HAP-1 (cell line): ENCODE measurements around the gene EHBP1L1.
A peak's percentile ranks its signal among the peaks of the same experiment; 100 is the strongest.
"Not testable (repeated sequence)": the region's sequence is repeated elsewhere in the genome, so short reads cannot be mapped to it uniquely, and the experiment has no call there.

Source experiments
- DNase-seq, 2 experiments: peaks; one replicate each; pipeline ENCODE4 v3.0.0-alpha.2; 2016 to 2020; ENCODE audit warnings: low spot score in 2 of 2
- H3K27me3 ChIP-seq: fragments of 250-450 bp; sonication (Bioruptor Pico); 2 replicates; pipeline ENCODE4 v1.5.1; 2020; ENCODE audit warnings: low read depth, mild to moderate bottlenecking, moderate library complexity
- H3K36me3 ChIP-seq: fragments of 250-450 bp; sonication (Bioruptor Pico); replicated peaks from 2 replicates; pipeline ENCODE4 v1.5.1; 2020; ENCODE audit warnings: mild to moderate bottlenecking
- H3K4me1 ChIP-seq: fragments of 250-450 bp; sonication (Bioruptor Pico); 2 replicates; pipeline ENCODE4 v1.5.1; 2020; ENCODE audit warnings: mild to moderate bottlenecking
- H3K4me3 ChIP-seq: fragments of 250-450 bp; sonication (Bioruptor Pico); 2 replicates; pipeline ENCODE4 v1.5.1; 2020; ENCODE audit warnings: mild to moderate bottlenecking, moderate library complexity
- H3K9me3 ChIP-seq: fragments of 250-450 bp; sonication (Bioruptor Pico); 2 replicates; pipeline ENCODE4 v1.5.1; 2020; ENCODE audit warnings: mild to moderate bottlenecking, moderate library complexity
- in situ Hi-C: fragments of 300-500 bp; cut with MboI; formaldehyde crosslinking; loops from 3 replicates; pipeline ENCODE4 v1.14.3; 2020; ENCODE audit warnings: low sequenced_read_pairs, inconsistent platforms, mixed read lengths

The EHBP1L1 gene

DNA sequence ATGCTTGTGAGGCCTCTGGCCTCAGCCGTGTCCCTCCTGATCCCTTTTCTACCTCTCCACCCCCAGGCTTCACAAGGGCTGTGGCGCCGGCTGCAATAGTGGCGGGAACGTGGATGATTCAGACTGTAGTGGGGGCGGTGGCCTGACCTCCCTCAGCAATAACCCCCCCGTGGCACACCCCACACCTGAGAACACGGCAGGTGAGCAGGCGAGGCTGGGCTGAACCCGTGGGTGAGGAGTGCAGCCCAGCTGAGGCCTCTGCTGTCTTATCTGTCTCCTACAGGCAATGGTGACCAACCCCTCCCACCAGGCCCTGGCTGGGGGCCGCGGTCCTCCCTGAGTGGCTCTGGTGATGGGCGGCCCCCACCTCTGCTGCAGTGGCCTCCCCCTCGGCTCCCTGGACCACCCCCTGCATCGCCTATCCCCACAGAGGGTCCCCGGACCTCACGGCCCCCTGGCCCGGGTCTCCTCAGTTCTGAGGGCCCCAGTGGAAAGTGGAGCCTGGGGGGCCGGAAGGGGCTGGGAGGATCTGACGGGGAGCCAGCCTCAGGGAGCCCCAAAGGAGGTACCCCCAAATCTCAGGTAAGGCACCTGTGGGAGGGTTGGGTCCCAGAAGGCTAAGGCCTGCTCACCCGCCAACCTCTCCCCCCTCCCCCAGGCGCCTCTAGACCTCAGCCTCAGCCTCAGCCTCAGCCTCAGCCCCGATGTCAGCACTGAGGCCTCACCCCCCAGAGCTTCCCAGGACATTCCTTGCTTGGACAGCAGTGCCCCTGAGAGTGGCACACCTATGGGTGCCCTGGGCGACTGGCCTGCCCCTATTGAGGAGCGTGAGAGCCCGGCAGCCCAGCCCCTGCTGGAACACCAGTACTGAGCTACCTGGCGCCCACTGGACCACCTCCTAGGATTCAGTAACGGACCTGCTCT, 60.5 kb downstream of the EHBP1L1 start:
- Histone ChIP-seq H3K9me3 (no peaks in the 10 kb centered on the region), H3K4me1 (peaks cover 6% of the 10 kb centered on the region), H3K27me3 (no peaks in the 10 kb centered on the region), H3K4me3 (no peak overlapping the region), H3K36me3 (peaks cover 37% of the 10 kb centered on the region)
- in situ Hi-C loops: no loop called here
- DNase-seq: no peak

DNA sequence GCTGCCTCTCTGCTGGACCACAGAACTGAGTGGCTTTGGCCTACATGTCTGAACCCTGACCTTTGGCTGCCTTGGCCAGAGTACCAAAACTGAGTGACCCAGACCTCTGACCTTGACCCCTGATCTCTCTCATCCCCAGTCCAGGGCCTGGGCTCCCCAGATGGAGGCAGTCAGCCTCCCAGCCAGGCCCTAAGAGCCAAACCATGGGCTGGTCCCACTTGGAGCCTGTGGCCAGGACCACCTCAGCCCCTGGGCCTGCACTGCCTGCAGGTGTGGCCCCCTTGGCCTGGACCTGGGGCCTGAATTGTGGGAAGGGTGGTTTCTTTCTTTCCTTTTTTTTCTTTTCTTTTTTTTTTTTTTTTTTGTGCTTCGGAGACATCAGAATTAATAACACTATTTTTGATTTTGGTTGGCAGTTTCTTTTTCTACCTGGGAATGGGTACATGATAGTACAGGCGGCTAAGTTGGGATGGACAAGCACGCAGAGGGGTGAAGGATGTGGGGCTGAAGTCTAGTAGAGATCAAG, 61.2 kb downstream of the EHBP1L1 start:
- no peaks in the 10 kb centered on the region for H3K9me3 ChIP-seq
- DNase-seq: no peak
- H3K27me3 ChIP-seq: no peaks in the 10 kb centered on the region
- no peak overlapping the region; the same call in 1 of the 2 replicates for H3K4me3 ChIP-seq
- peaks cover 37% of the 10 kb centered on the region for H3K36me3 ChIP-seq
- peaks cover 6% of the 10 kb centered on the region for H3K4me1 ChIP-seq
- in situ Hi-C loops: no loop called here

DNA sequence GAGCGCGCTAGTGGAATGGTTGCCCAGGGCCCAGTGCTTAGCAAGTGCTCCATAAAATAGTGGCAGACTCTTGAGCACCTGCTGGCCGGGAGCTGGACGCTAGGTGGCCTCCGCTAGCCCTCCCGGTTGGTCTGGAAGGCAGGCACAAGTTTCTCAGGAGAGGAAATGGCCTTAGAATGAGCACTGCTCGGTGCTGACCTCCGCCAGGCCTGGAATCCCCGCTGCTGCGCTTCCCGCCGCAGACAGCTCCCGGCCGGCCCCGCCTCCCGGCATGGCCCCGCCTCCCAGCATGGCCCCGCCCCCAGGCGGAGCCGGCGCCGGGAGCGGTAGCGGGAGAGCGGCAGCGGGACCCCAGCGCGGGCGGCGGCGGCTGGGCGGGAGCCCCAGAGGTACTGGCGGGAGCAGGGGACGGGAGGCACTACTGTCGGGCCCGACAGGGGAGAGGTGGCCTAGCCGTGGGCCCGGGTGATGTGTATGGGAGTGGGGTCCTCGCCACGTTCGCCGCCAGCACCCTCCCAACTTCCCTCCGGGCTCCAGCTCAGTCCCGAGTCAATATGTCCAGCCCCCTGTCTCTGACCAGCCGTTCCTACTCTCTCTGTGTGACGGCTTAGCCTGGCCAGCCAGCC, 62.1 kb downstream of the EHBP1L1 start, which contains the start of gene SIPA1:
SIPA1 (plus strand) TSS at position 308 of the 626 bp plus-strand sequence. CDS start 2,821 bp downstream, outside the sequence.
- in situ Hi-C loops: no loop called here

DNA sequence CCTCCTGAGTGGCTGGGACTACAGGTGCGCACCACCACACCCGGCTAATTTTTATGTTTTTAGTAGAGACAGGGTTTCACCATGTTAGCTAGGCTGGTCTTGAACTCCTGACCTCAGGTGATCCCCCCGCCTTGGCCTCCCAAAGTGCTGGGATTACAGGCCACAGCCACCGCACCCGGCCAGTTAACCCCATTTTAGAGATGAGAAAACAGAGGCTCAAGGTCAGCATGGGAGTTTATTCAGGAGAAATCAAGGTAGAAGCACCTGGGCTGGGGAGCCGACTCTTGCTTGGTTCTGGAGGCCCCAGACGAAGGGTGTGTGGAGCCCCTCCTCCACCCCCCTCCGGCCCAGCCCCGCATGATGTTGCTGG, 63.4 kb downstream of the EHBP1L1 start:
- not testable (repeated sequence) for H3K4me3 ChIP-seq

More for the DNA sequence above, 62.1 kb downstream of the EHBP1L1 start, which contains the start of gene SIPA1:
- H3K27me3 ChIP-seq: no peaks in the 10 kb centered on the region
- peak within 1 kb of the TSS; percentile 55 for H3K4me3 ChIP-seq
- no peaks in the 10 kb centered on the region for H3K9me3 ChIP-seq
- H3K36me3 ChIP-seq: peaks cover 37% of the 10 kb centered on the region
- peak; percentile 69 to 84 for DNase-seq
- H3K4me1 ChIP-seq: peaks cover 6% of the 10 kb centered on the region

DNA sequence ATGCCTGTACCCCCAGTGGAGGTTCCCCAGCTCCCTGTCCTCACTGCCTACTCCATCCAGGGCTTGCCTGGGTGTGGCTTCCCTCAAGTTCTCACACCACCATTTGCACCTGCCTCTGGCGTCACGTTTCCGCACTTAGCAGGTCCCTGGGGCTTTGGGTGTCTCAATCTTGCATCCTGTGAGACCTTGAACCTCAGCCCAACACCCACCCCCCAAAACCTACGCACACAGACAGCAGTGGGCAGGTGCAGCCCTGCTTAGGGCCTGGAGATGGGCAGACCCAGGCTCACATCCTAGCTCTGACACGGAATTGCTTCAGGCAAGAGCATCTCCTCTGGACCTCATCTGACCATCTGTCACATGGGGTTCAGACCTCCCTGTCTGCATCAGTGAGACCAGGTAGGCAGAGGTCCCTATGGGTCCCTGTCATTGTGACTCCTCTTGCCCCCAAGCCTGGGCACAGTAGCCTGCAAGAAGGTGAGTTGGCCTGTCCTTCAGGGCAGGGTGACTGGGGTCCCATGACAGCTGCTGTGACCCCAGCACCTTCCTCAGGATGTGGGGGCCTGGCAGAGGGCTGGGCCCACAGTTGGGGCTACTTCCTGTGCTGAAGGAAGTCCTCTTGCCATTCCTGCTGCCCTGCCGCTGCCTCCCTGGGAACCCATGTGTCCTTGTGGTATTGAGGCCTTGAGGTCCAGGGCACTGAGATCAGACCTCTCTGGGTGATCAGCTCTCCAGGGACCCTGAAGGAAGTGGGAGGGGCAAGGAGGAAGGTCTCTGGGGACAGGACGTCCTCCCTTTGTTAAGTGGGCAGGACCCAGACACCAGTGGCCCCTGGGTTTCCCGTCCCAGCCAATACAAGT, 64.0 kb downstream of the EHBP1L1 start:
- Histone ChIP-seq H3K4me3 (no peak overlapping the region), H3K4me1 (peaks cover 6% of the 10 kb centered on the region)
- in situ Hi-C loops: no loop called here

More for the DNA sequence above, 63.4 kb downstream of the EHBP1L1 start:
- H3K4me1 ChIP-seq, H3K27me3 ChIP-seq, H3K9me3 ChIP-seq, in situ Hi-C loops, DNase-seq: not testable (repeated sequence)
- peaks cover 32% of the 10 kb centered on the region for H3K36me3 ChIP-seq

DNA sequence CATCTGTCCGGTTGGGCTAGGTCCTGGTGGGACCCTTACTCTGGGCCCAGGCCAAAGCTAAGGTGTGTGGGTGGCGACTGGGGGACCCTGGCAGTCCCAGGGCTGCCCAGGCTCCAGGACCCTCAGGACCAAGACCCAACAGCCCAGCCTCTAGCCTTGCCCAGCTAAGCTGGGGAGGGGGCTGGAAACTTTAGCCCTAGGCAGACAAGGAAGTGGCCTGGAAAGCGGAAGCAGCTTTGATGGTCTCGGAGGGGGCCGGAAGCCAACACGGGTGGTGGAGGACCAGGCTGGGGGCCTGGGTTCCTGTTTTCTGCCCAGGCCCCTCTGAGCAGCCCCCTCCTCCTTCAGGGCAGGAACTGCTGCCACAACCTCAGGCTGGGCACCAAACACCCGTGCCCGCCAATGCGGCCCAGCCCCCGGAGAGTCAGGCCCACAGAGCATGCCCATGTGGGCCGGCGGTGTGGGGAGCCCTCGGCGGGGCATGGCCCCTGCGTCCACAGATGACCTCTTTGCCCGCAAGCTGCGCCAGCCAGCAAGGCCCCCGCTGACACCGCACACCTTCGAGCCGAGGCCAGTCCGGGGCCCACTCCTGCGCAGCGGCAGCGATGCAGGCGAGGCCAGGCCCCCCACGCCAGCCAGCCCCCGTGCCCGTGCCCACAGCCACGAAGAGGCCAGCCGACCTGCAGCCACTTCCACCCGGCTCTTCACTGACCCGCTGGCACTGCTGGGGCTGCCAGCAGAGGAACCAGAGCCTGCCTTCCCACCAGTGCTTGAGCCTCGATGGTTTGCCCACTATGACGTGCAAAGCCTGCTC, 64.8 kb downstream of the EHBP1L1 start:
- no peak overlapping the region for H3K4me3 ChIP-seq
- H3K9me3 ChIP-seq: no peaks in the 10 kb centered on the region
- H3K36me3 ChIP-seq: peaks cover 17% of the 10 kb centered on the region
- in situ Hi-C loops: no loop called here
- peaks cover 6% of the 10 kb centered on the region for H3K4me1 ChIP-seq
- no peak for DNase-seq
- no peaks in the 10 kb centered on the region for H3K27me3 ChIP-seq

More for the DNA sequence above, 64.0 kb downstream of the EHBP1L1 start:
- Histone ChIP-seq H3K27me3 (no peaks in the 10 kb centered on the region), H3K9me3 (no peaks in the 10 kb centered on the region), H3K36me3 (peaks cover 25% of the 10 kb centered on the region)
- DNase-seq: no peak

DNA sequence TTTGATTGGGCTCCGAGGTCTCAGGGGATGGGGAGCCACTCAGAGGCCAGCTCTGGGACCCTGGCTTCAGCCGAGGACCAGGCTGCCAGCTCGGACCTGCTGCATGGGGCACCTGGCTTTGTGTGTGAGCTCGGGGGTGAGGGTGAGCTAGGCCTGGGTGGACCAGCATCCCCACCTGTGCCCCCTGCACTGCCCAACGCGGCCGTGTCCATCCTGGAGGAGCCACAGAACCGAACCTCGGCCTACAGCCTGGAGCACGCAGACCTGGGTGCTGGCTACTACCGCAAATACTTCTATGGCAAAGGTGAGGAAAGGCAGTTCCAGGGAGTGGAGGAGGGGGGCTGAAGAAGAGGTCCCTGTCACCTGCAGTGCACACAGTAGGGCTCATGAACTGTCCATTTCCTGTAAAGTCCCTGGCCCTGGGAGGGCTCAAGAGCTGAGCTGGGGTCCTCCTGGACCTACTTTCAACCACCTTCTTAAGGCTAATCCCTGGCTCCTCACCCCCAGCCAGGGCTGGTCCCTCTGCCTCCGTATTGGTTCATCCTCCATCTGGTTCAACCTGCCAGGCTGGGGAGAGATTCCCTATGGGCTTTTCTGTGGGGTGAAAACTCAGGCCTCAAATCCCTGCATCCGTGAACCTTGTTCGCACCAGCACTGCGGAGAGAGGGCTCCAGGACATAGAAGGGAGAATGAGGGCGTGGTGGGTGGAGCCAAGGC, 65.6 kb downstream of the EHBP1L1 start:
- peaks cover 6% of the 10 kb centered on the region for H3K4me1 ChIP-seq
- no peaks in the 10 kb centered on the region for H3K9me3 ChIP-seq
- no peak overlapping the region for H3K4me3 ChIP-seq
- H3K36me3 ChIP-seq: peaks cover 9% of the 10 kb centered on the region
- in situ Hi-C loops: no loop called here
- DNase-seq: no peak
- no peaks in the 10 kb centered on the region for H3K27me3 ChIP-seq
